NCI-H526 treated with DMSO at 0.1 percent for 48 hours (cell line): ENCODE data around the gene CASTOR1.
"Not testable (repeated sequence)": the region's sequence is repeated elsewhere in the genome, so short reads cannot be mapped to it uniquely, and the experiment has no call there.

Experiments
- DNase-seq: peaks from one replicate; lab custom pipeline; 2025; lab: John Stamatoyannopoulos, UW

CASTOR1 gene

GRCh38 chr22:30289141-30289979 lies at the start of gene CASTOR1:
Gene CASTOR1 (minus strand): TSS chr22:30289505. CDS start chr22:30289497, 8 bp downstream.
- peak; percentile 76 for DNase-seq

GRCh38 chr22:30338802-30339201 lies 49.5 kb upstream of the CASTOR1 start:
- no peak for DNase-seq

- not testable (repeated sequence) for DNase-seq
Measured at GRCh38 chr22:30338341-30338740, 49.0 kb upstream of the CASTOR1 start.

- DNase-seq, result no peak
Measured at GRCh38 chr22:30337461-30337778, 48.1 kb upstream of the CASTOR1 start.

- no peak for DNase-seq
Measured at GRCh38 chr22:30336752-30337460, 47.6 kb upstream of the CASTOR1 start.

GRCh38 chr22:30335236-30335635 lies 45.9 kb upstream of the CASTOR1 start:
- DNase-seq, result no peak

- no peak for DNase-seq
Measured at GRCh38 chr22:30334646-30335045, 45.3 kb upstream of the CASTOR1 start.

- DNase-seq, result no peak
Measured at GRCh38 chr22:30333707-30334087, 44.4 kb upstream of the CASTOR1 start.

GRCh38 chr22:30332994-30333706 lies 43.8 kb upstream of the CASTOR1 start:
- DNase-seq, result no peak

GRCh38 chr22:30332551-30332950 lies 43.2 kb upstream of the CASTOR1 start:
- no peak for DNase-seq

GRCh38 chr22:30328466-30329049 lies 39.3 kb upstream of the CASTOR1 start:
- DNase-seq, result no peak

GRCh38 chr22:30327864-30328345 lies 38.6 kb upstream of the CASTOR1 start:
- no peak for DNase-seq

- DNase-seq, result peak; percentile 91
Measured at GRCh38 chr22:30326706-30327362, 37.5 kb upstream of the CASTOR1 start, which contains the start of gene TBC1D10A. Gene TBC1D10A (minus strand): TSS chr22:30326941. CDS start chr22:30326881, 60 bp downstream.

- DNase-seq, result no peak
Measured at GRCh38 chr22:30326255-30326705, 37.0 kb upstream of the CASTOR1 start.

- DNase-seq, result no peak
Measured at GRCh38 chr22:30325724-30326254, 36.5 kb upstream of the CASTOR1 start.

- DNase-seq, result no peak
Measured at GRCh38 chr22:30325065-30325720, 35.9 kb upstream of the CASTOR1 start.

- DNase-seq, result no peak
Measured at GRCh38 chr22:30324014-30324730, 34.9 kb upstream of the CASTOR1 start.

- DNase-seq, result no peak
Measured at GRCh38 chr22:30323246-30323645, 33.9 kb upstream of the CASTOR1 start.

GRCh38 chr22:30321461-30321860 lies 32.2 kb upstream of the CASTOR1 start:
- no peak for DNase-seq

GRCh38 chr22:30320021-30320556 lies 30.8 kb upstream of the CASTOR1 start:
- DNase-seq, result no peak
